Astrocyte of the hippocampus (primary cell): Measurements from ENCODE around the gene OR51A7.
"Not testable (repeated sequence)": the region's sequence is repeated elsewhere in the genome, so short reads cannot be mapped to it uniquely, and the experiment has no call there.

Source experiments
- DNase-seq: peaks from one replicate; pipeline ENCODE4 v3.0.0; 2011; ENCODE audit warnings: low read depth, low spot score

Gene OR51A7

GRCh38 chr11:4955613-4956012 lies 52.0 kb downstream of the OR51A7 start, which contains the start of gene OR51A2:
Gene OR51A2 (minus strand): TSS chr11:4955713. CDS start chr11:4955713, 0 bp downstream.
- DNase-seq = not testable (repeated sequence)

- no peak for DNase-seq
Observed at GRCh38 chr11:4957396-4957795, 53.8 kb downstream of the OR51A7 start.
